GM19023 (cell line): ENCODE results near the gene KCNJ10.

Source experiments
- ATAC-seq: cut with Tn5 transposase; IDR thresholded peaks from one replicate; pipeline ENCODE4 v1.9.1; 2021; ENCODE audit warnings: mild to moderate bottlenecking, moderate library complexity; ENCODE audit not compliant: unreplicated experiment

Gene KCNJ10

DNA sequence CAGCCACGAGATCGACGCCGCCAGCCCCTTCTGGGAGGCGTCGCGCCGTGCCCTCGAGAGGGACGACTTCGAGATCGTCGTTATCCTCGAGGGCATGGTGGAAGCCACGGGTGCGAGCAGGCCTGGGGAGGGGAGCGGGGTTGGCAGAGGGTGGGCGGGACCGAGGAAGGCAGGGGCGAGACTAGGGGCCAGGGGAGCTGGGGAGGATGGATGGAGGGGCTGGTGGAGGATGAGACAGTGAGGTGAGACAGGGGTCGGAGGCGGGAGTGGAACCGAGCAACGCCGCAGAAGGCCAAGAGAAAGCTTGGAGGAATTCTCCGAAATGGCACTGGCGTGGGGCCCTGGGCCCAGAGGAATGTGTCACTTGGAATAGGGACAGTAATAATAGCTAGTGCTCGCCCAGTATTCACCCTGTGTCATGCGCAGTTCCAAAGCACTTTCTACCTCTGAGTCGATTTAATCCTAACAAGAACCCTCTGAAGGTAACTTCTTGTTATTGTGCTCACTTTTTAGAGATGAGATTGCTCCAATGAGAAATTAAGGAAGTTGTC, 14.9 kb upstream of the KCNJ10 start:
- no peak for ATAC-seq

DNA sequence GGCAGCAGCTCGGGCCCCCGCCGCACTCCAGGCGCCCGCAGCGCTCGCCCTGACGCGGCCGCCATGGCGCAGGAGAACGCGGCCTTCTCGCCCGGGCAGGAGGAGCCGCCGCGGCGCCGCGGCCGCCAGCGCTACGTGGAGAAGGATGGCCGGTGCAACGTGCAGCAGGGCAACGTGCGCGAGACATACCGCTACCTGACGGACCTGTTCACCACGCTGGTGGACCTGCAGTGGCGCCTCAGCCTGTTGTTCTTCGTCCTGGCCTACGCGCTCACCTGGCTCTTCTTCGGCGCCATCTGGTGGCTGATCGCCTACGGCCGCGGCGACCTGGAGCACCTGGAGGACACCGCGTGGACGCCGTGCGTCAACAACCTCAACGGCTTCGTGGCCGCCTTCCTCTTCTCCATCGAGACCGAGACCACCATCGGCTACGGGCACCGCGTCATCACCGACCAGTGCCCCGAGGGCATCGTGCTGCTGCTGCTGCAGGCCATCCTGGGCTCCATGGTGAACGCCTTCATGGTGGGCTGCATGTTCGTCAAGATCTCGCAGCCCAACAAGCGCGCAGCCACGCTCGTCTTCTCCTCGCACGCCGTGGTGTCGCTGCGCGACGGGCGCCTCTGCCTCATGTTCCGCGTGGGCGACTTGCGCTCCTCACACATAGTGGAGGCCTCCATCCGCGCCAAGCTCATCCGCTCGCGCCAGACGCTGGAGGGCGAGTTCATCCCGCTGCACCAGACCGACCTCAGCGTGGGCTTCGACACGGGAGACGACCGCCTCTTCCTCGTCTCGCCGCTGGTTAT, 14.2 kb upstream of the KCNJ10 start:
- ATAC-seq, result peak; percentile 50

DNA sequence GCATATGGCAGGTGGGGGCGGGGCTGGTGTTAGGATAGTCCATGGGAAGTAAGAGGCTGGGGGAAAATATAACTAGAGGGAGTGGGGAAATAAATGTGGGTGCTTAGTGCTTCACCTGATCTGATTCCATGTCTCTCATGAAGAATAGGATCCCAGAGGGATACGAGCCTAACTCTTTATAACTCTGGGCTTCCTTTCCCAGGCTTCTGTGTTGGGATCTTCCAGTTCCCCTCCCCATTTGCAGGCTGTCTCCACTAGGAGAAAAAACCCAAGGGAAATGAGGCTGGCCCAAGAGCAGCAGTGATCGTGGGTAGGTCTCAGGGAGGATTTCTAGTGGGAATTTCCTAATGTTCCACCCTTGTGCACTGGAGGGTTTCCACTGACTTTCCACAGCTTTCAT, 13.0 kb upstream of the KCNJ10 start:
- ATAC-seq, result no peak

DNA sequence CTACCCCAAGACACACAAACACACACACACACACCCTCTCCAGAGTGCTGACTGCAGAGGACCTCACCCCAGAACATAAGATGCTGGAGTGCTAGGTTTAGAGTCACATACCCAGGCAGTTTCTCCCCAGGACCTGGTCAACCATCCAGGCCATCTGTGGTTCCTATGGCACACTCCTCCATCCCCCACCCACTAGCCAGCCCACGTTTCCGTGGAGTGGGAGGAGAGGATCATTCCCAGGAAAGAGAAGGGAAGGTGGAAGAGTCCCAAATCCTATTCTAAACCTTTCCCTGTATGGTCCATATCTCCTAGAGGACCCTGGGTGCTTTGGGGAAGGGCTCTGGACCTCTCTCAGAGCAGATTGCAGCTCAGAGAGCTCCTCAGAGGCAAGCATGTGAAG, 12.5 kb upstream of the KCNJ10 start:
- ATAC-seq, result no peak

DNA sequence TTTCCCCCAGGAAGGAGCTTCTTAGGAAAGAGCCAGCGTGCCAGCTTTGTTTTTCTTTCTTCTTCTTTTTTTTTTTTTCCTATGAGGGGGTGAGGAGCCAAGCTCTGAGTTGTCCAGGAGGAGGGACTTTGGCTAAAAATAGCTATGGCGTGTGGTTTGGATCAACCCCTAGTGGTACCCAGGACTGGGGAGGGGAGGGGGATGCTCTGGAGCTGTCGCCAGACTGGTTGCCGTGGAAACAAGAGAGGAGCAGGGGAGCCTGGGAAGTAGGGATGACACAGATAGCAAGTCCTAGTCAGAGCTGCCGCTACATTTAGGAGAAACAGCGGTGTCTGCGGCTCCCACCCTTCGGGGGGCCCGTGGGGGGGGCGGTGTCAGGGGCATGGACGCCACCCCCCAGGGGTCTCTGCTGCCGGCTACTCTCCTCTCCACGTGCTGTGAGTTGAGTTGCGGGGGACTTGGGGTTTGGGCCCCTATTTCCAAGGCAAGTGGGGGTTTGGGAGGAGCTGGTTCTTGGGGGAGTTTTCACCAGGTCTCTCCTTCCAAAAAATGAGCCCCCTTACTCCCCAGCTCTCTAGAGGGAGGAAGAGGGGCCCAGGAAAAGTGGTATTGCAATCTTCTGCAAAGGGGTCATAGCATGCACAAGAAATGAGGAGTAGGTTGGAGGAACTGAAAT, 11.4 kb upstream of the KCNJ10 start, which contains the start of gene KCNJ9:
Gene KCNJ9 (plus strand): TSS at position 278 of the 676 bp plus-strand sequence. CDS start 2,493 bp downstream, outside the sequence.
- ATAC-seq, result no peak

DNA sequence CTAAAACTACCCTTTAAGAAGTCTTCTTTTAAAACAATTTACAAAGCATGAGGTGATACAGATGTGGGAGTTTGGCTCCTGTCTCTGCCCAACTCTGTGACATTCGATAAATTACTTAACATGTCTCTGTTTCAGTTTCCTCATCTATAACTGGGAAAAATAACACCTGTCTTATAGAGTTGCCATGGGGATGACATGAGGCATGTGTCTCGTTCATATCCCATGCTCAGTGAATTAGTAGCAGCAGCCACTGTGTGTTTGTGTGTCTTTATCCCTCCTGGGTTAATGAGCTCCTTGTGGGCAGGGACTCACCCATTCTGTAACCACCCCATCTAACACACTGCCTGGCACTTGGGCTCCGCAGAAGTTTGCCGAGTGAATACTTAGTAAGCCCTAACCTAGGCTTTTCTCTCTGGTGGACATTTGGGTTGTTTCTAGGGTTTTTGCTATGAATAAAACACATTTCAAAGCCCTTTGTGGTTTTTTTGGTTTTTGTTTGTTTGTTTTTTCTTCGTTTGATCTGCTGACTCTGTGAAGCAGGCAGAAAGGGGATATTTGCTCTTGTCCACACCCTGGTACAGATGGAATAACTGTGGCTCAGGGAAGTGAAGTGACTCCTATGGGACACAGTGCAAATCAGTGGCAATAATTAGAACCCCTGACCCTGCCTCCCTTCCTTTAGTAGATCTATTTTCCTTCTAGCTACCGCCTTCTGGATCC, 10.6 kb upstream of the KCNJ10 start:
- ATAC-seq, result no peak

DNA sequence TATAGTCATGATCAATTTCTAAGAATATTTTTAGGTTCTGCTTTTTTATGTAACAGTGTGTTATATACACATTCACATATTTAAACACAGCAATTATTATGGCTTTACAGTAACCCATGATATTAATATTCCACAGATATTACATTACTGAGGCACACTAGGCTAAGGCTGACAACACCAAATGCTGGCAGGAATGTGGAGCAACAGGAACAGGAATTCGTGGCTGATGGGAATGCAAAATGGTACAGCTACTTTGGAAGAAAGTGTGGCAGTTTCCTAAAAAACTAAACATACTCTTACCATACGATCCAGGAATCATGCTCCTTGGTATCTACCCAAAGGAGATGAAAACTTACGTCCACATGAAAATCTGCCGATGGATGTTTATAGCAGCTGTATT, 9.5 kb upstream of the KCNJ10 start:
- no peak for ATAC-seq

DNA sequence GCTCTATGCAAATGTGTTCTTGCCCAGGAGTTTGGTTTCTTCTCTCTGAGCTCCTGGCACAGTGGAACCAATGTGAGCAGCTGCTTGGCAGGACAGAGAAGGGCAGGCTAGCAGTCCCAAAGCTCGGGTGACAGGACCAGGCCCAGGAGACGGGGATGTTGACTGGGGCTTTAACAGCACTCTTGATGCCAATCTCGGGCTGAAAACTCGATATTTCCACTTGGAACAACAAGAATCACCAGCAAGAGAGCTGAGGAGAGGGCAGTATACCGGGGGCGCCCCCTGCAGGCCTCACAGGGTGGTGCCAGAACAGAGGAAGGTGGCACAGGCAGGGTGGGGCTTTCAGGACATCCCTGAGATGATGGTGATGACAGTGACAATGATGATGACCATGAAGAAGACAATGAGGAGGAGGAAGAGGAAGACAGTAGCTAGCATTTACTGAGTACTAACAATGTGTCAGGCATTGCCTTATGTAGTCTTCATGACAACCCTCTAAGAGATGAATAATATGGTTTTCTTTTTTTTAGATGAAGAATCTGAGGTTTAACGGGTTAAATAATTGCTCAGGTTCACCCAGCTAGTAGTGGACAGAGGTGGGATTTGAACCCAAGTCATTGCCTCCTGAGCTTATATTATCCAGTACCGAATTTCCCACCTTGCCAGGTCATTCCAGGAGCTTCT, 8.7 kb upstream of the KCNJ10 start:
- ATAC-seq, result no peak

DNA sequence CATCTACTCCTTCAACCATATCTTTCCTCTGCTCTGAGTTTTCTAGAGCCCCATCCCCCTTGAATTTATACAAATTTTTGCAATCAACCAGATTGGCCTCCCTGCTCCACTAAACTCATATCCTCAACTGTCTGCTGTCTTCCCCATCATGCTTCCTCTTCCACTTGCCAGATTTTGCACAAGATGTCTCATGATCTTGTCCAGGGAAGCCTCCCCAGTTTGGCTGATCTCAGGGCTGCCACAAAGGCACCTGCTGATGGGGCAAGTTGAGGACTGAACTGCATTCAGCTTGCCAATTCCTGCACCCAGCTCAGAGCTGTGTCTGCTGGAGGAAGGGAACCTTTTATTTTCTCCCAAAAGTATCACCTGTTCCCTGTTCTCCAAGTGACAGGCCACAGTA, 7.5 kb upstream of the KCNJ10 start:
- no peak for ATAC-seq

DNA sequence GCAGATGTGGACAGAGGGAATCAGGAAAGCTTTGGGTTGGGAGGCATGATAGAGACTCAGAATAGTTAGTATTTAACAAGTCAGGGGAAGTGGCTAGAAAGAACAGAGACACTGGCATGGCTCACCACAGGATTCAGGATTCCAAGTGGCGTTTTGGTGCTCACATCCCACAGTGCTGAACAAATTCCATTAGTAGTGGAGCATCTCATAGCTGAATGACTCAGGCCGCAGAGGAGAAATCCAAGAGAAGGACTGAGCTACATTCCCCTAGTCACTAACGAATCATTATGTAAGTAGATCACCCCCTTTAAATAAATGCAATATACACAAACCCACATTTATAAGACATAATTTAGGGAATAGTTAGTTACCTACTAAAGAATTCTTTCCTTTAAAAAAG, 6.3 kb upstream of the KCNJ10 start:
- ATAC-seq, result no peak

DNA sequence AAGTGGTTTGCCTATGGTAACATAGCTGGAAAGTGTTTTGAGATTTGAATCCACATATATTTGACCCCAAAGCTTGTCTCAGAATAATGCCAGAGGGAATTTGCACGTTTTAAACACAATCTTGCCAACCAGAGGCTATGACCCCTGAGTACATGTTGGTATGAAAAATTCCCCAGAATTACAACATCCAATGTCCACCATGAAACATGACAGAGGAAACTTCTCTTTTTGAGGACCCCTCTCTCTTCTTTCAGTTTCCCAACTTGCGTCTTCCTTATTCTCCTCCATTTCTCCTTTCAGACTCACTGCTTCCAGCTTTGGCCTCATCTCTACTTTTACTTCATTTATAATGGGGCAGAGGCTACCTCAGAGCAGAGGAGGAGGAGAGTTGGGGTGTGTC, 5.9 kb upstream of the KCNJ10 start:
- ATAC-seq, result no peak

DNA sequence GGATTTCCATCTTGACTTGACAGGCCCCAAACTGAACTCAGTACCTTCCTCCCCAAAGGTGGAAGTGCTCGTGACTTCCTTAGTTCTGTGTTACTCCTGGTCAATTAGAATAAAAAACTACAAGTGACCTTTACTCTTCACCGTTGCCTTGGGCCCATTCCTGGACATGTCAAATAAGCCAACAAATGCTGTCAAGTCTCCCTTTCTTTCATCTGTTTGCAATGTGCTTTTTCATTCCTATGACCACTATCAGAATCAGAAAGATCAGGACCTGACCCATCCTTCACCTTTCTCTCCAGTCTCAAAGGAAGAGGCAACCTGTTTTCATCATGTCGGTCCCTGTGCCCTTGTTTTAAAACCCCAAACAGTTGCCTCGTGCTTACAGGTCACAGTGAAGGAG, 4.9 kb upstream of the KCNJ10 start:
- no peak for ATAC-seq

DNA sequence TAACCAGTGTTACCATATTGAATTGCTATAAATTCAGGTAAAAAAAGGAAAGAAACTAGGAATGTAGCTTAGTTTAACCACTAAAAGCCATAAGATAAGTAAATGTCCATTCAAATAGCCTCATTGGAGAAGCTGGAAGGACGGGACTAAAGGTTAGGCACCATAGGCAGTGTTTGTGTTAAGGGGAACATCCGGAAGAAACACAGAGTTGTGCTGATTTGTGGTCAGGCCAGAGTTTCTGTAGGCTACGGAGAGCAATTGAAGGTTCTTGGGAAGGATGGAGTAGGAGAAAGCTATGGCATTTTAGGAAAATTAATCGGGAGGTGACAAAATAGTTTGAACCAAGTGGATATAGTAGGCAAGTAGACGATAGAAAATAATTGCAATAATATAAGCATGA, 1.3 kb upstream of the KCNJ10 start:
- no peak for ATAC-seq

DNA sequence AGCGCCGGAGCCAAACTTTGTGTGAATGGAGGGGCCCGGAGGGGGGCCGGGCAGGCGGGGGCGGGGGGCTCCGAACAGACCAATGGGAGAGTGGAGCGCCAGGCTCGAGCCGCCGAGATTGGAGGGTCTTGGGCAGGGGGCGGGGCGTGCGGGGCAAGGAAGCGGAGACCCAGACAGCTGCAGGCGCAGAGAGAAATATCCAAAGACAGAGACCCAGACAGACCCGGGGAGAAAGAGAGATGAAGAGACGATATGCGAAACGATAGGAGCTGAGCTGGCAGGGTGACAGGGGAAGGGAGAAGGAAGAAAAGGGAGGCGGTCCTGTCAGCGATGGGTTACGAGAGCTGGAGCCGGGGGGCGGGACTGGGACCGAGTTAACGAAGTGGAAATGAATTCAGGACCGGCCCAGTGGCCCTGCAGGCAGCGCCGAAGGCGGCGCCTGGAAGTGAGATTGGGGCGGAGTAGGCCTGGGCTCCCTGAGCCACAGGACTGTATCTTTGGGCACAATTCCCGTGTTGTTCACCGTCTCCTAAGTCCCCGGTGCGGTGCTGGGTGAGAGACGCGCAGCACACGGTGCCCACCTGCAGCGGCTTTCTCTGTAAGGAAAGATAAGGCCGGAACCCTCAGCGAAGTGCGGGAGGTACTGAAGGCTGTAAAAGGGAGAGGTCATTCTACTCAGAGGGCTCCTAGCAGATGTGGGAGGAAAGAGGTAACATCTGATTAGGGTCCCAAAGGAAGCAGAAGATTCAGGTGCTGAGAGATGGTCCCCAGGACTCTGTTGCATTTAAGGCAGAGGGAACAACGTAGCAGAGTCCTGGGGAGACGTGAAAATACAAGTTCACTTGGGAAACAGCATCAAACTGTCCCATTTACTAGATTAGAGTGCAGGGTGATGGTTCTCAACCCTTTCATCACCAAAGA, 543 bp upstream of the KCNJ10 start:
- peak; percentile 60 for ATAC-seq

DNA sequence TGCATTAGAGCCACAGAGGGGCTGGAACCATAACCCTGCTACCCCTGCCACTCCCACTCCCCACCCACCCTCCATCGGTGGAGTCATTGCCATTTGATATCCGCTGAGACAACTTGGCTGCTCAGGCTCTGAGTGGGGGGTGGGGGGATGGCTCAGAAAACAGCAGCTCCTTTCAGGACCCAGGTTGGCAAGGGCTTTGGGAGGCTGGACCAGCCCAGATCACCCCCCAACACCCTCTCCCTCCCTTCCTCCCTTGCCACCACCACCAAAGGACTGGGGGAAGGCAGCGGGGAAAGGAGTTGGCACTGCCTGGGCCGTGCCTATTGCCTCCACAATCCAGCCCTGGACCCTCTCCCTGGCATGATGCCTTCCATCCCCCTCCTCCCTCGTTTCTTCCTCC, 1.7 kb downstream of the KCNJ10 start:
- no peak for ATAC-seq

DNA sequence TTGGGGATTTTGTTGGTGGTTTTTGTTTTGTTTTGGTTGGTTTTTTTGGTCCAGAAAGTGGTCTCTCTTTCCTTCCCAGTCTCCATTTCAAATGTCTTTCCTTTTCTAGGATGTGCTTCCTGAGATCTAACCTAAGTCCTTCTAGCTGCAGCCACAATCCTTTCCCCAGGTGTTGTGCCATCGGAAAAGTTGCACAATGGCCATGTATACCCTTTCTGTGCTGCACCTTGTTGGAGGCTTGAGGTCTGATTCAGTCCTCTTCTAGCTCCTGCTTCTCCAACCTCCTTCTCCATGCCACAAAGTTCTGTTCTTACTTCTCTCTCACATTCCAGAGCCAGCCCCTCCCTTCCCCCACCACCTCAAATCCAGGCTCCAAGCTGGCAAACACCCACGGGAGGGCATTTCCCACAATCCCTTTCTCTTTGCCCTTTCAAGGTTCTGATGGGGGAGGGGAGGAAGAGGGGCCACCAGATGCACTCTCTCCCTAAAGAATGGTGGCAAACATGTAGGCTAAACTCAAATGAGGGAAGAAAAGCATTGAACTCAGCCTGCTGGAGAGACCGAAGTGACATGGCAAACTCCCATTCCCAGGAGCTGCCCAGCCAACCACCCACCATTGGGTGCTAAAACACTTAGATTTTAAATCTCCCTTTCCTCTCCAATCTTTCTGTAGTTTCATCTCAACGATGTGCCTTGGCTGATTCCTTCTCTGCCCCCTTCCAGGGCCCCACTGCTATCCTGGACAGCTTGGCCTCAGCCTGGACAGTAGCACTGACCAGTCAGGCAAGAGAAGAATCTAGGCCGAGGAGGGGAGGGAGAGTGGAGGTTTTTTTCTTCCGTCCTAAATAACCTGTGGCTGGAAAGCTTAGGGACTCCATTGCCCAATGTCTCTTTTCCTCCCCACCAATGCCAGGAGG, 2.9 kb downstream of the KCNJ10 start:
- no peak for ATAC-seq

DNA sequence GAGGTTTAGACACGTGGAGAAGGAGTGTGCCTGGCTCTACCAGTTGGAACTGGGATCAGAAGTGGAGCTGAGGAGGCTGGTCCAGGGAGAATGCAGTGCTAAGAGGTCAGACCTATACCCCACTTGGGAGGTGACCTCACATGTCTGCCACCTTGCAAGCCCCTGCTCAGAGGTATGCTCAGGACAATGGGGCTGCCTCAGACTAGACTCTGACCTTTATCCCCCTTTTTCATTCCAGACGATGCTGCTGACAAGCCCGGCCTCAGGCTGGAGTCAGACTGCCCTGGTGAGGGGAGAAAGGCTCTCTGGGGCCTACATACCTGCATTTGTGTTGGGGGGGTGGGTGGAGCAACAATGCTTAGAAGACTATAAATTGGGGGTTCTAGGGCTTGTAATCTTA, 5.2 kb downstream of the KCNJ10 start:
- no peak for ATAC-seq

DNA sequence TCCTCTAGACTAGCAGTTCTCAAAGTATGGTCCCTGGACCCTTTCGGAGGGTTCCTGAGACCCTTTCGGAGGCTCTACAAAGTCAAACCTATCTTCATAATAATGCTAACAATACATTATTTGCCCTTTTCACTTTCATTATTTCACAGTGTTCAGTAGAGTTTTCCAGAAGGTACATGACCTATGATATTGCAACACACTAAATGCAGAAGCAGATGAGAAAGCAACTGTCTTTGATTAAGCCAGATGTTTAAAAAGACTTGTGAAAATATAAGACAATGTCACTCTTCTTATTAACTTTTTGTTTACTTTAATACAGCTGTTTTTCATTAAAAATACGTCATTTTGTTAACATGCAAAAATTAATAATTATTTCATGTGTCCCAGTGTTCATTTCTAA, 5.8 kb downstream of the KCNJ10 start:
- ATAC-seq, result no peak

DNA sequence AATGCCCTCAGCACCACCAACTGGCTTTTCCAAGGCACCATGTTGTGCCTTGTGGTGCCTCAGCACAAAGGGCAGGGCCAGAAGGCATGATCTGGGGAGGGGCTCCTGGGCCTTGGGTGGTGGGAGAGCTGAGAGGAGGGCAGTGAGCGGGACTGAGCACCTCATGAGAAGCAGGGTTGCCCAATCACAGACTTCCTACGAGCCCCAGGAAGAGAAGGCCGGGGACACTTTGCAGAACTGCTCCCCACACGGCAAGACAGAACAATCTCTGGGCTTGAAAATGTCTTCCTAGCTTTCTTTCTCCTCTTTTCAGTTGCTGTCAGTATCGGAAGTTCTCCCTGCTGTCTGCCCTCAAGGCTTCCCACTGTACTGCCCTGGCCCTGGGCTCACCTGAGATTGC, 6.8 kb downstream of the KCNJ10 start:
- ATAC-seq, result no peak
